Measurements from ENCODE around the gene SLC9A1. TPM values are rescaled to one million over a fixed set of nuclear protein-coding genes. Genes with fewer than 3 reads are reported as not detected.

The SLC9A1 gene
- total and polyA plus RNA-seq, 2 donors (not counting 1 experiment from before 2014, with no cell fraction given), result 7.3 to 22.5 TPM

- H3K27me3 ChIP-seq (replicated peaks in 1 of 4; ENCODE audit: control extremely low read depth in 1 of 4, control insufficient read depth in 3 of 4, insufficient read depth in 4 of 4, low read length in 3 of 4), result no peaks in the 10 kb centered on the region
- H3K4me3 Mint-ChIP-seq, result no peak overlapping the region
- no peaks in the 10 kb centered on the region for H3K9me3 Mint-ChIP-seq (ENCODE audit: insufficient read depth)
- H3K4me1 ChIP-seq (ENCODE audit: control insufficient read depth in 2 of 2, insufficient read depth in 2 of 2, low read length in 2 of 2), result peaks cover 24 to 41% of the 10 kb centered on the region in 2 donors
- intact Hi-C loops (cut with micrococcal nuclease), result loop anchor here (1.0 to 10.0 kb wide), 3 partner anchors 95 to 562 kb away; no protein-coding TSS in a partner anchor
- ATAC-seq (ENCODE audit: low read depth) (peak; percentile 46), DNase-seq (peak; percentile 85)
- H3K27ac Mint-ChIP-seq, result peak overlapping the region; percentile 77
- 41% methylated on average over 11 of the region's 15 CpGs for WGBS (ENCODE audit: insufficient coverage)
- POLR2A ChIA-PET, result interaction anchor here (0.9 to 1.7 kb wide), 3 partner anchors 52 to 183 kb away, joined by 3 to 13 read pairs (median 5); partner anchors contain the start of gene SLC9A1
- H3K27ac ChIP-seq (ENCODE audit: low read length in 2 of 2), result no peak overlapping the region
- no peak overlapping the region for H3K9ac ChIP-seq (ENCODE audit: low read length)
- no peak overlapping the region for H3K4me2 ChIP-seq (replicated peaks; ENCODE audit: low read depth, low read length, poor library complexity, severe bottlenecking)
- no peak for TF ChIP-seq EZH2 (IDR thresholded peaks at IDR 0.05; ENCODE audit: borderline replicate concordance, insufficient read depth, low read depth, low read length, poor library complexity, severe bottlenecking)
- TF ChIP-seq, protein P1, sequence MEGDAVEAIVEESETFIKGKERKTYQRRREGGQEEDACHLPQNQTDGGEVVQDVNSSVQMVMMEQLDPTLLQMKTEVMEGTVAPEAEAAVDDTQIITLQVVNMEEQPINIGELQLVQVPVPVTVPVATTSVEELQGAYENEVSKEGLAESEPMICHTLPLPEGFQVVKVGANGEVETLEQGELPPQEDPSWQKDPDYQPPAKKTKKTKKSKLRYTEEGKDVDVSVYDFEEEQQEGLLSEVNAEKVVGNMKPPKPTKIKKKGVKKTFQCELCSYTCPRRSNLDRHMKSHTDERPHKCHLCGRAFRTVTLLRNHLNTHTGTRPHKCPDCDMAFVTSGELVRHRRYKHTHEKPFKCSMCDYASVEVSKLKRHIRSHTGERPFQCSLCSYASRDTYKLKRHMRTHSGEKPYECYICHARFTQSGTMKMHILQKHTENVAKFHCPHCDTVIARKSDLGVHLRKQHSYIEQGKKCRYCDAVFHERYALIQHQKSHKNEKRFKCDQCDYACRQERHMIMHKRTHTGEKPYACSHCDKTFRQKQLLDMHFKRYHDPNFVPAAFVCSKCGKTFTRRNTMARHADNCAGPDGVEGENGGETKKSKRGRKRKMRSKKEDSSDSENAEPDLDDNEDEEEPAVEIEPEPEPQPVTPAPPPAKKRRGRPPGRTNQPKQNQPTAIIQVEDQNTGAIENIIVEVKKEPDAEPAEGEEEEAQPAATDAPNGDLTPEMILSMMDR (IDR thresholded peaks at IDR 0.05), result peak; percentile 92
- CTCF ChIA-PET, result interaction anchor here (0.7 to 18.4 kb wide), 35 partner anchors 10 to 727 kb away, joined by 3 to 388 read pairs (median 4); partner anchors contain the start of gene SLC9A1
- H3K27me3 Mint-ChIP-seq, result no peaks in the 10 kb centered on the region
- no peak overlapping the region for H2AFZ ChIP-seq (ENCODE audit: insufficient read depth, low read depth, low read length, poor library complexity, severe bottlenecking)
- H4K20me1 ChIP-seq (ENCODE audit: control insufficient read depth, insufficient read depth, low read length, poor library complexity, severe bottlenecking), result no peaks in the 10 kb centered on the region
- H3K4me1 Mint-ChIP-seq, result peaks cover 37% of the 10 kb centered on the region
- H3K36me3 ChIP-seq (replicated peaks in 1 of 2; ENCODE audit: control extremely low read depth in 1 of 2, control insufficient read depth in 1 of 2, extremely low read depth in 1 of 2, insufficient read depth in 2 of 2, low read length in 1 of 2), result peaks cover 0 to 2% of the 10 kb centered on the region in 2 experiments
- no peaks in the 10 kb centered on the region for H3K9me3 ChIP-seq (ENCODE audit: control extremely low read depth in 1 of 3, control insufficient read depth in 2 of 3, insufficient read depth in 1 of 3, low read length in 2 of 3)
- H3K4me3 ChIP-seq (ENCODE audit: control extremely low read depth in 1 of 5, extremely low read depth in 1 of 5, insufficient read depth in 1 of 5, low read depth in 2 of 5, low read length in 4 of 5), result no peak overlapping the region
- H3K79me2 ChIP-seq (ENCODE audit: control insufficient read depth, insufficient read depth, low read length), result no peaks in the 10 kb centered on the region
Measured at GRCh38 chr1:27102707-27103468, 52.0 kb downstream of the SLC9A1 start.
